NT2/D1 (cell line): ENCODE measurements around the gene PRXL2A.

Experiments used
- YY1 ChIP-seq: IDR thresholded peaks from 2 replicates; pipeline ENCODE4 v1.6.1; 2011; ENCODE audit not compliant: insufficient read length, insufficient read depth
- ZNF274 ChIP-seq: IDR thresholded peaks from 2 replicates; pipeline ENCODE4 v1.6.1; 2011; ENCODE audit warnings: mild to moderate bottlenecking, low read depth, low read length

DNA sequence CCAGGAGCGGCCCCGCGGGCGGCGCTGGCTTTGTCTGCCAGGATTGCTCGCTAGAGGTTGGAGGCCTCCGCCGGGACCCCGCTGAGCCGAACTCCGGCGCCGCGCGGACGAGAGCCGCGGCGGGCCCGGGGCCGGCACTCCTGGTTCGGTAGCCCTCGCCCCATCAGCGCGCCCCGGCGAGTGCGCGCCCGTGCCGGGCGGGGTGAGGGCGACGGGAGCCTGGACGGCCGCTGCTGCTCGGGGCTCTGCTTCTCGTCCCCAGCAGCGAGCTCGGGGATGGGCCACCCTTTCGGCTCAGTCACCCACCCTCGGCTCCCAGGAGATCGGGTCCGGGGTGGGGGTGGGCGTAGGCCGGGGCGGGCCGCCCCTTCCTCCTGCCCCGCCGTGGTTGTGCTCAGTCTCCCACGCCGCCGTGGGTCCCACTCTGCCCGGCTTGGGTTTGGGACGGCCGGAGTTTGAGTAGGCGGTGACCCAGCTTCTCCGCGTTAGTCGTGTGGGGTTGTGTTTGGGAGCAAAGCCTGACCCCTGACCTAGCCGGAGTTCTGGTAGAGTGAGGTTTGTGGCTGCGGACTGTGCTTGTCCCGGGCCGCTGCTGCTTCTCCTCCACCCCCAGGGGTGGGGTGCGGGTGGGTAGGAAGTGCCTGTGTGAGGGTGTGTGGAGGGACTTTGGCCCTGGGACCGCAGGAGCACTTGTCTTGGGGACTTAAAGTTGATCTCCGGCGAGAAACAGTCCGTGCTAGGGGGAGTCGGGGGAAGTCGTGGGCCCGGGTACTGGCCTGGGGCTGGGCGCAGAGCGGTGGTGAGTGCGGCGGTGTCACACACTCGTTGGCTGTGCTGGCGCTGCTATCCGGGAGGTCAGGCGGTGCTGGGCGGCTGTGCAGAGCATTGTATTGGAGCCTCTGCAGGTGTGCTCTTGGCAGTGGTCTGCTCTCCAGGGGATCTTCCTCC, 46.4 kb downstream of the PRXL2A start:
- TF ChIP-seq YY1: no peak
- no peak for TF ChIP-seq ZNF274
